ENCODE results near the gene C20orf202.

C20orf202 gene

DNA sequence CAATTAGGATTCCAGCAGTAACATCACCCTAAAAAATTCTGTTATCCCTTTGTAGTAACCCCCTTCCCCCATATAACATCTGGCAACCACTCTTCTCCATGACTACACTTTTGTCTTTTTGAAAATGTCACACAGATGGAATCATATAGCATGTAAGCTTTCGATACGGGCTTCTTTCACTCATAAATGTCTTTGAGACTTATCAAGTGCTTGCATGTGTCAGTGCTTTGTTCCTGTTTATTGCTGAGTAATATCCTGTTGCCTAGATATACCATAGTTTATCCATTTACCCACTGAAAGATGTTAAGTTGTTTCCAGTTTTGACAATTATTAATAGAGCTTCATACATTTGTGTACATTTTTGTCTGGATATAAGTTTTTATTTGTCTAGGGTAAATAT, 52.4 kb downstream of the C20orf202 start:
- TF ChIP-seq, protein P1, sequence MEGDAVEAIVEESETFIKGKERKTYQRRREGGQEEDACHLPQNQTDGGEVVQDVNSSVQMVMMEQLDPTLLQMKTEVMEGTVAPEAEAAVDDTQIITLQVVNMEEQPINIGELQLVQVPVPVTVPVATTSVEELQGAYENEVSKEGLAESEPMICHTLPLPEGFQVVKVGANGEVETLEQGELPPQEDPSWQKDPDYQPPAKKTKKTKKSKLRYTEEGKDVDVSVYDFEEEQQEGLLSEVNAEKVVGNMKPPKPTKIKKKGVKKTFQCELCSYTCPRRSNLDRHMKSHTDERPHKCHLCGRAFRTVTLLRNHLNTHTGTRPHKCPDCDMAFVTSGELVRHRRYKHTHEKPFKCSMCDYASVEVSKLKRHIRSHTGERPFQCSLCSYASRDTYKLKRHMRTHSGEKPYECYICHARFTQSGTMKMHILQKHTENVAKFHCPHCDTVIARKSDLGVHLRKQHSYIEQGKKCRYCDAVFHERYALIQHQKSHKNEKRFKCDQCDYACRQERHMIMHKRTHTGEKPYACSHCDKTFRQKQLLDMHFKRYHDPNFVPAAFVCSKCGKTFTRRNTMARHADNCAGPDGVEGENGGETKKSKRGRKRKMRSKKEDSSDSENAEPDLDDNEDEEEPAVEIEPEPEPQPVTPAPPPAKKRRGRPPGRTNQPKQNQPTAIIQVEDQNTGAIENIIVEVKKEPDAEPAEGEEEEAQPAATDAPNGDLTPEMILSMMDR (IDR thresholded peaks at IDR 0.05; ENCODE audit: borderline replicate concordance, extremely low read depth, low read length, poor library complexity, severe bottlenecking) = no peak
- TF ChIP-seq EZH2 (IDR thresholded peaks at IDR 0.05; ENCODE audit: borderline replicate concordance, low read depth, low read length, severe bottlenecking) = no peak
- H3K4me2 ChIP-seq (ENCODE audit: insufficient read depth, low read length) = no peak overlapping the region
- no peaks in the 10 kb centered on the region for H3K36me3 ChIP-seq (ENCODE audit: insufficient read depth, low read length)
- no peaks in the 10 kb centered on the region for H3K4me1 ChIP-seq (ENCODE audit: insufficient read depth, low read length)
- H3K27me3 ChIP-seq (ENCODE audit: insufficient read depth, low read length, poor library complexity) = peaks cover 15% of the 10 kb centered on the region
- no peak for DNase-seq
- H3K79me2 ChIP-seq (ENCODE audit: insufficient read depth, low read length) = no peaks in the 10 kb centered on the region
- no peak overlapping the region for H3K9ac ChIP-seq (ENCODE audit: low read depth, low read length)
- H3K4me3 ChIP-seq (ENCODE audit: low read depth in 1 of 2, low read length in 2 of 2) = no peak overlapping the region
- no peaks in the 10 kb centered on the region for H4K20me1 ChIP-seq (ENCODE audit: insufficient read depth, low read length)
- ATAC-seq (ENCODE audit: insufficient read depth, low read depth) = no peak
- H3K27ac ChIP-seq (ENCODE audit: low read length) = no peak overlapping the region
- H3K9me3 ChIP-seq (ENCODE audit: insufficient read depth, low read length, severe bottlenecking) = no peaks in the 10 kb centered on the region
- no peak overlapping the region for H2AFZ ChIP-seq (ENCODE audit: low read depth, low read length)

Data from DND-41 (cell line).